Measurements from ENCODE around the gene DHX32.
"Not testable (repeated sequence)": the region's sequence is repeated elsewhere in the genome, so short reads cannot be mapped to it uniquely, and the experiment has no call there.

DHX32 gene, protein sequence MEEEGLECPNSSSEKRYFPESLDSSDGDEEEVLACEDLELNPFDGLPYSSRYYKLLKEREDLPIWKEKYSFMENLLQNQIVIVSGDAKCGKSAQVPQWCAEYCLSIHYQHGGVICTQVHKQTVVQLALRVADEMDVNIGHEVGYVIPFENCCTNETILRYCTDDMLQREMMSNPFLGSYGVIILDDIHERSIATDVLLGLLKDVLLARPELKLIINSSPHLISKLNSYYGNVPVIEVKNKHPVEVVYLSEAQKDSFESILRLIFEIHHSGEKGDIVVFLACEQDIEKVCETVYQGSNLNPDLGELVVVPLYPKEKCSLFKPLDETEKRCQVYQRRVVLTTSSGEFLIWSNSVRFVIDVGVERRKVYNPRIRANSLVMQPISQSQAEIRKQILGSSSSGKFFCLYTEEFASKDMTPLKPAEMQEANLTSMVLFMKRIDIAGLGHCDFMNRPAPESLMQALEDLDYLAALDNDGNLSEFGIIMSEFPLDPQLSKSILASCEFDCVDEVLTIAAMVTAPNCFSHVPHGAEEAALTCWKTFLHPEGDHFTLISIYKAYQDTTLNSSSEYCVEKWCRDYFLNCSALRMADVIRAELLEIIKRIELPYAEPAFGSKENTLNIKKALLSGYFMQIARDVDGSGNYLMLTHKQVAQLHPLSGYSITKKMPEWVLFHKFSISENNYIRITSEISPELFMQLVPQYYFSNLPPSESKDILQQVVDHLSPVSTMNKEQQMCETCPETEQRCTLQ

DNA sequence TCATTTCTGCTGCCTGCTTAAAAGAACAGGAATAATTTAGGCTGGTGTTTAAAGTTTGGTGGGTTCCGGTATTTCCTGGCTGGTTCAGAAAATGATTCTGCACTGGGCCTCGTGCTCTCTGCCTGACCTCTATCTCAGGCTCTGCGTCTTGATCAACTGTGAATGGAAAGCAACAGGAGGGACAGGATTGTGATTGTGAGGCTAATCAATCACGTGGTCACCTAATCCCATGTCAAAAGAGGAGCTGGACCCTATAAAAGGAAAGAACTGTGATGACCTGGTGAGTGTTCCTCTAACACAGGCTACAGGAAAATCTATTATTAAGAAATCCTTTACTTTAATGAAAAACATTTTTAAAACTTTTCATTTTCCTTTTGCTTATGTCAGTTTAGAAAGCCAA lies at the start of gene DHX32:
TSS of gene DHX32 (minus strand) at position 101 of the 400 bp plus-strand sequence. CDS start 468 bp downstream, outside the sequence.
- DNase-seq, result no peak

DNA sequence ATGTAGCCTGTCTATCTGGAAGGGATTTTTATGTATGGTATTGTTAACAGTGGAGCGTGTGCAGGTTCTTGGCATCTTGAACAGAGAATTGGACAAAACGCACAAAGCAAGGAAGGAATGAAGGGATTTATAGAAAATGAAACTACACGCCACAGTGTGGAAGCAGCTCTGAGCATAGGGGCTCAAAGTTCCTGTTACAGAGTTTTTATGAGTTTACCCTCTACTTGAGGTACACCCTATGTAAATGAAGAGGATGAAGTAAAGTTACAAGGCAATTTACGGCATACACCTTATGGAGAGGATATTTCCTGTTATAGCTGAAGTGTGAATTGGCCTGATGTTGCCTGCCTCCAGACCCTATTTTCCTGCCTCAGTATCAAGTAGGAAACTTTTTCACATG lies 48.5 kb upstream of the DHX32 start:
- no peak for DNase-seq

DNA sequence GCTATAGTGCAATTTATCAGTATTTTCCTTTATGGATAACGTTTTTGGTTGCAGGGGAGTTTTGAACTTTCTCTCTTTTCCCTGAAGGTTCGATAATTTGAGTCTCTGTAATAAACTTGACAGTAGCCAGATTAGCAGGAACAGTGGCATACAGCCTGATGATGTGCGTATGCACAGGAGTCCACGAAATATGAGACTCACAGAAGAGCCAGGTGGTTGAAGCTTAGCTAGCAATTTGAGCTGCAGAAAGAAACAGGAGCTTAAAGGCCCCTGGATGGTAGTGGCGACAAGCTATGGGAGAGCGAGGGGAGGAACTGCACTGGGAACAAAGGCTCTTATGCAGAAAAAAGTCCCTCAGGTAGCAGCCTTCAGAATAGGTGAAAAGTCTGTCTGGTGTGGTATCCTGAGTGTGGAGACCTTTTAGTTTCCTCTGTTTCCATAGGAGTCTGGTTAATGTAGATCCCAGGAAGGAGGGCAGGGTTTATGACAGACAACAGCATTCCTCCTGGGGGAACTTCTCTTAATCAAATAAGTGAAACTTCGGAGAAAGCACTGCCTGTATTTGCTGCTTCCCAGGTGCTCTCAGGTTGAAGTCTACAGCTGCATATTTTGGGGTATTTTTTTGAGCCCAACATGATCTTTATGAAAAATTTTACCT lies 48.0 kb upstream of the DHX32 start:
- DNase-seq, result no peak

DNA sequence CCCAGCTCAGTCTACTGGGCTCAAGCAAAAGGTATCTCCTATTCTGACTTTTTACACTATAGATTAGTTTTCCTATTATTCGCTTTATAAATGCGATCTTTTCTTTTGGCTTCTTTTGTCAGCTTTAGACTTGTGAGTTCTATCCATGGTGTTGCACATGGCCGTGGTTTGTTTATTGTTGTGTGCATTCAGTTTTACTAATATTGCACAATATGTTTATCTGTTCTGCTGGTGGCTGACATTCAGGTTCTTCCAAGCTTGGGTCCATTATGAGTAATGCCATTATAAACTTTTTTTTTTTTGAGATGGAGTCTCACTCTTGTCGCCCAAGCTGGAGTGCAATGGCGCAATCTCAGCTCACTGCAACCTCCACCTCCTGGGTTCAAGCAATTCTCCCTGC lies 46.2 kb upstream of the DHX32 start:
- DNase-seq, result not testable (repeated sequence)

DNA sequence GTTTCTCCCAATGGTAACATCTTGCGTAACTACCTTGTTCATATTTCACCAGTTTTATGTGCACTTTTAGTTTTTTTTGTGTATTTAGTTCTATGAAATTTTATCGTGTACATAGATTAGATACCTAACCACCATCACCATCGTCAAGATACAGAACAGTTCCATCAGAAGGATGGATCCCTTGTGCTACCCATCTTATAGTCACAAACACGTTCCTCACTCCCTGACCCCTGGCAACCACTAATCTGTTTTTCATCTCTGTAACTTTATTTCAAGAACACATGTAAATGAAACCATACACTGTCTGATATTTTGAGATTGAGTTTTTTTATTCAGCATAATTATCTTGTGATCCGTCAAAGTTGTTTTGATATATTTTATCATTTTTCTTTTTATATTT lies 45.2 kb upstream of the DHX32 start:
- DNase-seq, result no peak

DNA sequence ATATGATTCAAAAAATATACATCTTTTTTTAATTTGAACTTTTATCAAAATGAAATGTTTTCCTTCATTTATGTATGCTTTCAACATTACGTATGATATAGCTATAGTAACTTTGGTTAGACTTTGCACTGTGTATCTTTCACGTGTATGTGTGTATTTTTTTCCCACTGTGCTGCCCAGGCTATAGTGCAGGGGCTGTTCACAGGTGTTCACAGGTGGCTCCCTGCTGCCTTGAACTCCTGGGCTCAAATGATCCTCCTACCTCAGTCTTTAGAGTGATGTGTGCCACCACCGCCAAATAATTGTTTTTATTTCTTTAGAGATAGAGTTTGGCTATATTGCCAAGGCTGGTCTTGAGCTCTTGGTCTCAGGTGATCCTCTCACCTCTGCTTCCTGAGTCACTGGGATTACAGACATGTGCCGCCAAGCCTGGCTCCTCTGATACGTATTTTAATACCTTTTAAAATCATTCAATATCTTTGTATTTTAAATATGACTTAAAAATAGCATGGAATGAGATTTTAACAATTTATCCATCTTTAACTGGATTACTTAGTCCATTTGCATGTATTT lies 44.3 kb upstream of the DHX32 start:
- DNase-seq, result no peak

DNA sequence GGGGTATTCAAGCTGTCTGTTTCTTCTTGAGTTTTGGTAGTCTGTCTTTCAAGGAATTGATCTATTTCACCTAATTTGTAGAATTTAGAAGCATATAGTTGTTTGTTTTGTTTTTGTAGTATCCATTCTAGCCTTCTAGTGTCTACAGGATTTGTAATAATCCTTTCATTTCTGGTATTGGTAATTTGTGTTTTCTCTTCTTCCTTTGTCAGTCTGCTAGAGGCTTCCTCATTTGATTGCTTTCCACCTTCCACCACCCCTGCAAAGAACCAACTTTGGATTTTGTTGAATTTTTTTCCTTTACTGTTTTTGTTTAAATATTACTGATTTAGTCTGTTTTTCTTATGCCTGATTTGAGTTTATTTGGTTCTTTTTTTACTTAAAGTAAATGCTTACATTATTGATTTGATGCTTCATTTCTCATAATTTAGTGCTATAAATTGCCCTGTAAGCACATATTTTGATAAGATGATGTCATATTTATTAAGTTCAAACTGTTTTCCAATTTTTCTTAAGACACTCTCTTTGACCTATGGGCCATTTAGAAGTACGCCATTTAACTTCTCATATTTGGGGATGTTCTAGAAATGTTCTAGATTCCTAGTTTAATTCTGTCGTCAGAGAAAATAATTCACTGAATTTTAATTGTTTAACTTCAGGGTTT lies 40.7 kb upstream of the DHX32 start:
- DNase-seq, result not testable (repeated sequence)

DNA sequence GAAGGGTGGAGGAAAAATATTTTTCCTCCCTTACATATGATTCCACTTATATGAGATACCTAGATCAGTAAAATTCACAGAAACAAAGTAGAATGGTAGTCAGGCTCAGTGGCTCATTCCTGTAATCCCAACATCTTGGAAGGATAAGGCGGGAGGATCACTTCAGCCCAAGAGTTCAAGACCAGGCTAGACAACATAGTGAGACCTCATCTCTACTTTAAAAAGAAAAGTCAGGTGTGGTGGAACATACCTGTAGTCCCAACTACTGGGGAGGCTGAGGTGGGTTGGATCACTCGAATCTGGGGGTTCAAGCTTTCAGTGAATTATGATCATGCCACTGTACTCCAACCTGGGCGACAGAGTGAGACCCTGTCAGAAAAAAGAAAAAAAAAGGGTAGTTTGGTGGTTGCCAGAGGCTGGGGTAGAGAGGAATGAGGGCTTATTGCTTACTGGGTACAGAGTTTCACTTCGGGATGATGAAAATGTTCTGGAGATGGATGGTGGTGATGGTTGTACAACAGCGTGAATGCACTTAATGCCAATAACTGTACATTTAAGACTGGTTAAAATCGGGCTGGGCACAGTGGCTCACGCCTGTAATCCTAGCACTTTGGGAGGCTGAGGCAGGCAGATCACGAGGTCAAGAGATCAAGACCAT lies 36.7 kb upstream of the DHX32 start:
- DNase-seq, result not testable (repeated sequence)

DNA sequence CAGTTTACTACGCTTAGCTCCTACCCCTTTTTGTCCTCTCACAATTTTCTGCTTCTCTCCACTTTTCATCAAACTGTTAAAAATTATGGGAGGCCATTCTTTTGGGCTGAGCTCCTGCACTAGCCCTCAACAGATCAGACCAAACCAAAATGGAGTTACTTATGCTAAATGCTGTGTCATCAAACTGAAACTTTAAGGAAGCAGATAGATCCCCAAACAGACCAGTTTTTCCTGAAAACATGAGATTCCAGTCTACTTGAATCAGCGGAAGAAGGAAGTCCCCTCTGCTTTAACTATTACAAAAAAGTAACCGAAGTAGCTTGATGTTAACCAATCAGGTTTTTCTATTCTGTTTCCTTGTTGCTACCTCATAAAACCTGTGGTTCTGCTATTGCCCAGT lies 35.9 kb upstream of the DHX32 start:
- DNase-seq, result no peak

DNA sequence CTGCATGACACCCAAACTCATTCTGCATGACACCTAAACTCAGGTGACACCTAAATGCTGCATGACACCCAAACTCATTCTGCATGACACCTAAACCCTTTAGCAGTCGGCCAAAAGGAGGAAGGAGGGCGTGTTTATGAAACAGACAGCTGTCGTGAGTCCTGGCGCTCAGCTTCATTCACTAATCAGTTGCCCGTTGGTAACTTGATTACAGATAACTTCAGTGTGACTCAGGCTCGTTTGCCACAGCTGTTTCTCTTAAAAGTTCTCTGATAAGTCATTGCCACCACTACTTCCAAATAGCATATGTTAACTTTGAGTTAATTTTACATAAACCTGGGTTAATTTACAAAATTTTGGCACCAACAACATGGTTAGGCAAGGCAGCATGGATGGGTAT lies 32.2 kb upstream of the DHX32 start:
- DNase-seq, result not testable (repeated sequence)

DNA sequence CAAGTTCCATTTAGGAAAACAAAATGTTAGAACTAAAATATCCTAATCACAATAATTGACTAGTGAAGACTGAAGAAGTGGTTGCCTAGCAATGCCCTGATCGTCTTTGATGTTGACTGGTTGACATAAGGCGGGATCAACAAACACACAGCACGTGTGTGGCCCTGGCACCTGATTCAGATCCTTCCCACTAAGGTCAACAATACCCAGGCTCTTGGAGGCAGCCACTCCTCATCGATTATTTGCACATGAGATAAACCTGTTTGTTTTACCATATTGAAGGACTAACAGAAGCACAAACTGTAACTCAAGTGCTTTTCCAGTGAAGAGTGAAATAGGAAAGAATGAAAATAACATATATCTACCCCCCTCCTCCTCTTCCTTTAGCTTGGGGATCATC lies 30.9 kb upstream of the DHX32 start:
- DNase-seq, result no peak

DNA sequence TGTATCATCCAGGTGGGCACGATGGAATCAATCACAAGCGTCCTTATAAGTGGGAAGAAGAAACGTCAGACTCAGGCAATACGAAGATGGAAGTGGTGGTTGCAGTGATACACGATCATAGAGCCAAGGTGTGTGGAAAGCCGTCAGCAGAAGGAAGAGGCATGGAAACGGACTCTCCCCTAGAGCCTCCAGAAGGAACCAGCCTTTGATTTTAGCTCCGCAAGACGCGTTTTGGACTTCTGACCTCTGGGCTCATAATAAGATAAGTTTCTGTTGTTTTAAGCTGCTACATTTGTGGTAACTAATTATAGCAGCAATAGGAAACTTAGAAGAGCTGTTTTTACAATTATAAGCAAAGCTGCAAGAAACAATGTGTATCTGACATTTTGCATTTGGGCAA lies 30.1 kb upstream of the DHX32 start:
- no peak for DNase-seq

DNA sequence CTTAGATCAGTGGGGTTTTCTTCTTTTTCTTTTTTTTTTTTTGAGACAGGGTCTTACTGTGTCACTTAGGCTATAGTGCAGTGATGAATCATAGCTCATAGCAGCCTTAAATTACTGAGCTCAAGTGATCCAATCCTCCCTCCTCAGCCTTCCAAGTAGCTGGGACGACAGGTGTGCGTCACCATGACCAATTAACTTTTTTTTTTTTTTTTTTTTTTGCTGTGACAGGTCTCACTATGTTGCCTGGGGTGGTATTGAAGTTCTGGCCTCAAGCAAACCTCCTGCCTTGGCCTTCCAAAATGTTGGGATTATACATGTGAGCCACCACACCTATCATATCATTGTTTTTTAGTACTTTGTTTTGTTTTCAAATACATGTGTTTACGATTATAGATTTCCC lies 28.4 kb upstream of the DHX32 start:
- not testable (repeated sequence) for DNase-seq

DNA sequence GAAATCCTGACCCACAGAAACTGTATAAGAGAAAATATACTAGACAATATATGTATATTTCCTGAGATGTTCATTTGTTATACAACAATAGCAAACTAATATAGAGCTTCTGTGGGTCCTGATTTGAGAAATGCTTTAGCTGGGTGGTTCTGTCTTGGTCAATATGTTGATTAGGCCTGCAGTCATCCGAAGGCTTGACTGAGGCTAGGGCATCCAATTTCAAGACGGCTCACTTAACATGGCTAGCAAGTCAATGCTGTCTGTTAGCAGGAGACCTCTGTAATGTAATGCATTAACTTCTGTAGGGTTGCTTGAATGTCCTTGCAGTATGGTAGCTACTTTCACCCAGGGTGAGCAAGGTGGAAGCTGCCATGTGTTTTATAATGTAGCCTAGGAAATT lies 27.7 kb upstream of the DHX32 start:
- not testable (repeated sequence) for DNase-seq

DNA sequence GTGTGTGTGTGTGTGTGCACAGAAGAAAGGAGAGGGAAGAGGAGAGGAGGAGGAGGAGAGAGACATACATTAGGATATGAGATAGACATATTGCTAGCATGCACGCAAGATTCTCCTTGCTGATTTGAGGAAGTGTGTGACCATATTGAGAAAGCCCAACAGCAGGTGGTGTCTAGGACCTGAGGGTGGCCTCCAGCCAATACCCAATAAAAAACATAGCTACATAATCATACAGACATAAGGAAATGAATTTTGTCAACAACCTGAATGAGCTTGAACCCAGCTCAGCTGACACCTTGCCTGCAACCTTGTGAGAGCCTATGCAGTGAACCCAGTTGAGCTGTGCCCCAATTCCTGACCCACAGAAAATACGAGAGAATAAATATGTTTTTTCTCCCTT lies 26.5 kb upstream of the DHX32 start:
- not testable (repeated sequence) for DNase-seq

DNA sequence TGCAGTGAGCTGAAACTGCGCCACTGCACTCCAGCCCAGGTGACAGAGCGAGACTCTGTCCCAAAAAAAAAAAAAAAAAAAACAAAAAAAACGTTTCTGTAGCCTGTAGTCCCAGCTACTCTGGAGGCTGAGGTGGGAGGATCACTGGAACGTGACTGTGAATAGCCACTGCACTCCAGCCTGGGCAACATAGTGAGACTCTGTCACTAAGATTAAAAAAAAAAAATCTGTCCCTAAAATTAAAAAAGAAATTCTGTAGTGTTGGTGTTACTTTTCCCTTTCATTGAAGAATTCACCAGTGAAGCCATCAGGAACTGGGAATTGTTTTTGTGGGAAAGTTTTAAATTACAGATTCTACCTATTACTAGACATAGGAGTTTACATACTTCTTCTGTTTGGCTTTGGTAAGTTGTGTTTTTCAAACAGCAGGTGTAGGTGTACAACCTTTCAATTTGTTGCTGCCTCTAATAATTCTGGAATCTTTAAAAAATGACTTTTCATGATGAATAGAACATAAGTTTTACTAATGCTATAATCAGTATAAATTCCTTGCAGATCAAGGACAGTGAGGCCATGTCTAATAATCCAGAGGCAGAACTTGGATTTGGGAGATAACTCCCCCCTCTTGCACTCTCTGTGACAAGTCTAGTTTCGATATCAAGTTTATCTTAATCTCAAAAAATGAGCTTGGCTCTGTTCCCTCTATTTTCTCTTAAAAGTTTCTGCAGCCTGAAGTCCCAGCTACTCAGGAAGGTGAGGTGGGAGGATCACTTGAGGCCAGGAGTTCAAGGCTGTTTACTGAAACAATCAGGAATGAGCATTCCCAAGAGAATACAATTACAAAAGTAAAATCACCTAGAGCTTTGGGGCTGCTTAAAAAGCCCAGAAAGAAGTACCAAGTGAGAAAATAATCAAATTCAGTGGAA lies 24.2 kb upstream of the DHX32 start:
- DNase-seq, result not testable (repeated sequence)

DNA sequence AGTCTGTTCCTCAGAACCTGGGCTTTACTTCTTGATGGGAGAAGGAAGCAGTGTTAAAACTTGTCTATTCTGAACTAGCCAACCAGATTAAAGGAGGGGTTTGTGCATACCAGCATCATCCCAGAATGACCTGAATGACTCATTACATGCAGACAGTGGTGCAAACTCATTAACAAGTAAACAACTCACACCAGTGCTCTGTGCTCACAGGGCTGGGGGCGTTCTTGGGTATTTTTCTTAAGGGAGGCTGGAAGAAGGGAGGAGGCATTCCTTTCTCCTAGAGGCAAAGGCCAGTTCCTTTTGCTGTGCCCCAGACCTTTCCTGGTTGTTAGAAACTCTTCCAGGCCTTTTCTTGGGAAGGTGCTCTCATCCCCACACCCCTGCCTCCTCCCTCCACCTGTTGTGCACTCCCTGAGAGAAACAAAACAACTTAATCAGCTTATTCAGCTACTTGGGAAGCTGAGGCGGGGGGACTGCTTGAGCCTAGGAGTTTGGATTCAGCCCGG lies 22.1 kb upstream of the DHX32 start:
- DNase-seq, result not testable (repeated sequence)

DNA sequence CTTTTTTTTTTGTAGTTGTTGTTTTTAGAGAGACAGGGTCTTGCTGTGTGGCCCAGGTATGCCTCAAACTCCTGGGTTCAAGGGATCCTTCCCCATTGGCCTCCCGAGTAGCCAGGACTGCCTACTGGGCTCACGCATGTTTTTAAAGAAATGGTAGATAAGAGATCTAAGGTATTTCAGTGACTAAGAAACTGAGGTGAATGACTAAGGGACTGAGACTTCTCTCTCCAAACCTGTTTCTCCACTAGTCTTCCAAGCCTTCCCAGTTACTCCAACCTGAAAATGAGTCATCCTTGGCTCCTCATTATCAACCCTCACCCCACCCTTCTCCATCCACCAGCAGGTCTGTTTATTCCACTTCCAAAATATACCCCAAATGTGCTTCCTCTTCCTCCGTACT lies 19.9 kb upstream of the DHX32 start:
- DNase-seq, result not testable (repeated sequence)

DNA sequence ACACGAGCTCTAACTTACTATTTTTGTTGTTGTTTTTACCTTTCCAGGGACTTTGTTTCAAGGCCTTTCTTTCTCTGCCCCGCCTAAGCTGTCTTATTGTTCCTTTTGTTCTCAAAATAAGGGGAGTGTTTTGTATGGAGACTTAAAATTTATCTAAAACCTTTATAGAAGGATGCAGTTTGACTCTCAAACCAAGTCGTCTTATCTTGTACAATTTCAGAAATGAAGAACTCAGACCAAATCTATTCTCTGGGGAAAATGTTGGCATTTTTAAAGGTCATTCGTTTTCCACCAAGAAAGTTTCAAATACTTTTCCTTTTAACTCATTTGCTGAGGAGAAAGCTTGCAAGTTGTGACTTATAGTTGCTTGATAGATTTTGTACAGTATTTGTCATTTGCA lies 16.2 kb upstream of the DHX32 start:
- not testable (repeated sequence) for DNase-seq

Measured in nucleus accumbens (tissue), 56 donors.